ENCODE measurements around the gene CHRM2. TPM values are rescaled to one million over a fixed set of nuclear protein-coding genes. Genes with fewer than 3 reads are reported as not detected.

Gene CHRM2
- total RNA-seq, 1 donor from 2014 or later: 9.4 TPM

DNA sequence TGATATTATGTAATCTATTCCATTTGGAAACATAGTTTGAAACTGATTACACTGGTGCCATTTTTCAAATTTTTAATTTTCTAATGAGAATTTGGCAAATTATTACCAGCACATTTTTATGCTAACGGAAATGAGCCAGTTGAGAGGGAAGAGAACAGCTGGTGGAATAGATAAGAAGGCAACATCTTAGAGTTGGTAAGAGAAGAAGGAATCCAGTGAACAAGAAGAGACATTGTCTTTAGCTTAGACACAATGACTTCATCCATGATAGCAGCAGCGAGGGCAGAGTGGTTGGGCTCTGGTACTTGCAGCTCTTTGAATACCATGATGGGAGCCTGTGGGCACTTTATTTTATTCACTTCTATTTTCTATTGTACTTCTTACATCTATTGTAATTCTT, 89.6 kb downstream of the CHRM2 start:
- DNase-seq: no peak

DNA sequence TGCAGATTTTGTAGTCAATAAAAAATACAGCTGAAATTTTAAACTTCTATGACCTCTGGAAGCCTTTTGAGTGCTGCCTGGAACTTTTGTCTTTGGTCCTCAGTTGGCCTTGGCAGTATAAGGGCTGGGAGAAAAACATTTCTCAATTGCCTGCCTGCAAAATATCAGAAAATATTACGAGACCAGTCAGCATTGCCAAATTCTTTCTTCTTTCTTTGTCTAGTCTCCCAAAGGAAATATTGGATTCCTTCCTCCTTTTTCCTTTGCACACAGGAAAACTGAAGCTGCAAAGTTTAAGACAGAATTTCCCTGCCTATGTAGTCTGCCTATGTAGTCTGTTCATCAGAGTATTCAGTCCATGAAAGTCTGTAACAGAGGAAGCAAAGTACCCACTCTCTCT, 95.9 kb downstream of the CHRM2 start:
- DNase-seq: no peak

DNA sequence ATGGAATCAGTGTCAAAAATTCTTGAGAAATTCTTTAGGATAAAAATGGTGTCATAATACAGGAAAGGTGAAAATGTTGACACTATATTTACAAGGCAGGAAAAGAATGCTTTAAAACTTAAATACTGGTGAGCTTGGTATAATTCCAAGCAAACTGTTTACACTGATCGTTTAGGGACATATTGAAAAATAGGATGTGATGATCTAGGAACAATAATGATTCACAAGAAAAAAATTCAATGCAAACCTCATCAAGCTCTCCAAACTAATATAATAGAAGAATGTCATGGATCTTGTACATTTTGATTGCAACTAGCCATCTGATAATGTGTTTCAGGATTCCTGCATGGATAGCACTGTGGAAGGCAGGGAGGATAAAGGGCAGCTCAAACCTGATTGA, 98.4 kb downstream of the CHRM2 start:
- DNase-seq: no peak

DNA sequence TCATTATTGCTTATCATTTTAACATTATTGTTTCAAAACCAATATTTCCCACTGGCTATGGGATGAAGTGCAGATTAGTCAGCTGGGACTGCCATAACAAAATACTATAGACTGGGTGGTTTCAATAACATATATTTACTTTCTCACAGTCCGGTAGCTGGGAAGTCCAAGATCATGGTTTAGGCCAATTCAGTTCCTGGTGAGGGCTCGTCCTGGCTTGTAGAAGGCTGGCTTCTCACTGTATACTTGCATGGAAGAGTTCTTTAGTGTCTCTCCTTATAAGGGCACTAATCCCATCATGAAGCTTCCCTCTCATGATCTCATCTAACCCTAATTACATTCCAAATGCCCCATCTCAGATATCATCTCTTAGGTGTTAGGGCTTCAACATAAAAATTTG, 101.3 kb downstream of the CHRM2 start:
- DNase-seq: no peak

DNA sequence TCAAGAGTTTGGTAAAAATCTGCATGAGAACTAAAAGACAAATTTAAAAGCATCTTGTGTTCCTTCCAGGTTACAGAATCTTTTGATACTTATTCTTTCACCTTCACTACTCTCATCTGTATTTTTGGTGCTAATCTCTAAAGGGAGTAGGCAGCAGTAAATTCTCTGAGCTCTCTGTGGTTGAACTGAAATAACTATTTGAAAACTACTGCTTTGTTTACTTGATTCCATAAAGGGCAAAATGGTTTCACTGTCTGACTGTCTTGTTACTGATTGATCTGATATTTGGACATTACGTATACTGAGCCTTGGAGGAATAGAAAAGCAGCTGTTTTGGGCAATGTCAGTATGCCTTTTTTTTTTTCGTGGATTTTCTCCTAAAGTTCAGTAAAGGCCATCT, 103.3 kb downstream of the CHRM2 start:
- no peak for DNase-seq

DNA sequence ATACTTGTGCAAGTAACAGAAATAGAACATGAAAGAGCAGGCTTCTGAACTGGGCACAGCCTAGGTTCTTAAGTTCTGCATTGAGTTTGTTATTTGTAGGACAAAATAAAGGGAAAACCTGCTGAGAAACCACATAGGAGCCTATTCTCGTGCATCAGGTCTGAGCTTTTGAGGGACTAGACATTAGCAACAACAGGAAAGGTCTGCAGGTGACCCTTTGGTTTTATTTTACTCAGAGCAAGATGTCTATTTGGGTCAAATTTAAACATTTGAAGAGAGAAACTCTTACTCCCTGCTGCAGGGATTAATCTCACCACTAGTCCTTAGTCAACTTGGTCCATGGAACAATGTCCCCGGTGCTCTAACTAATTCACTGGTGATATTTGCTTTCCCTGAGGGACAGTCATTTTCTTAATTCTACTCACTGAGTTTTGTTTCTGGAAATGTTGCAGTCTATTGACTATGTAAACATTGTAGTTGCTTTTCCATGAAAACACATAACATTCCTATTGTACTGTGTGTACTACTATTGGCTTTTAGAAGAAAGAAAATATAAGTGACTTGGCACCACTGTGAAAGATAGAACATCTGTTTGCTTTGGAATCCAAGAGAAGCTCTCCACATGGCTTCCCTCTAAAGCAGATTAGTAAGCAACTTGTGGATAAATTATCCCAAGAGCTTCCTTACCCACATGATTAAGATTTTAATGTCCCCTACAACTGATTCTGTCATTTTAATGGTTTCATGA, 108.2 kb downstream of the CHRM2 start:
- no peak for DNase-seq

DNA sequence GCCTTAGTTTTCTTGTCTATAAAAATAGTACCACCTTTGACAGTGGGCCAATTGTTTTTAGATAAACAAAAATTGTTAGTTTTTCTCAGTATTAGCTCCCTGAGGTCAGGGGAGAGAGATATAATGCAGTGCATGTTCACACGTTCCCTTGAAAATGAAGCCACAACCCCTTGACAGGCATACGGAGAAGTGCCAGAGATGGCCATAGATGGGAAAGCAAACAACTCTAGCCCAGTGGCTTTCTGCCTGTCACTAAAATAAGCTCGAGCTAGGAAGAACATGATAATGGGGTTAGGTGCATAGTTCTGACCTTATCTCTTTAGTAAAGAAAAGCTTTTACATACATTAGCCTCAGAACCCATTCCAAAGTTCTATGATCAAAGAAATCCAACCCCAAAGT, 124.9 kb downstream of the CHRM2 start:
- DNase-seq: no peak

DNA sequence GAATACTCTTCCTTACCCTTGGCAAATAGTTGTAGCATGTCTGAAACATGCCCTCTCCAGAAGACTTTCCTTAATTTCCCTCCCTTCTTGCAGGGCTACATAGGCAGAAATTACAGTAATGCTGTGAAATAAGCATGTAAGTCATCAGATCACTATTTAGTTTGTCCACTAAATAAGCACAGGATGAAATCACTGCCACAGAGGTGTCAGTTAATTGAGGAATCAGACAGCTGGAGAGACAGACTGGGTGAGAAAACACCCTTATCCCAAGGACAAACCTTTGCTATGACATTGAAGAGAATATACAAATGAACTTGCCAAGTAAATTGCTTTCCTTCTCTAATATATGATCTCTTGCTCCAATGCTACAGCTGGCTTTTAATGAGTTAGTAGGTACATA, 129.3 kb downstream of the CHRM2 start:
- no peak for DNase-seq

DNA sequence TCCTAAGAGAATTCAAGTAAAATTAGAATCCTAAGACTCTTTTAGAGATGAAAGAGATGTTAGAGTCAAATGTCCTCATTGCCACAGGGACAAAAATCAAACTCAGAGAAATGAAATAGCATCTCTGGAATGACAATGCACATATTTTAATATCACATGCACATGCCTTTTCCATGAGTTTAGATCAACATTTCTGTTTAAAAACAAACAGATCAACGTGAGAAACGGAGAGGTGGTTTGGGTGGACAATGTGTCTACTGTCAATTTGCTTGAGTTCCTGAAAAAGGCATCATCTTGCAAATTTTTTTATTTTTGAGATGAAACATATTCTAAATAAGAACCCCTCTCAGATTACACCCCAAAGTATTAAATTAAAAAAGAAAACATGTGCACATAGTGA, 130.0 kb downstream of the CHRM2 start:
- no peak for DNase-seq

DNA sequence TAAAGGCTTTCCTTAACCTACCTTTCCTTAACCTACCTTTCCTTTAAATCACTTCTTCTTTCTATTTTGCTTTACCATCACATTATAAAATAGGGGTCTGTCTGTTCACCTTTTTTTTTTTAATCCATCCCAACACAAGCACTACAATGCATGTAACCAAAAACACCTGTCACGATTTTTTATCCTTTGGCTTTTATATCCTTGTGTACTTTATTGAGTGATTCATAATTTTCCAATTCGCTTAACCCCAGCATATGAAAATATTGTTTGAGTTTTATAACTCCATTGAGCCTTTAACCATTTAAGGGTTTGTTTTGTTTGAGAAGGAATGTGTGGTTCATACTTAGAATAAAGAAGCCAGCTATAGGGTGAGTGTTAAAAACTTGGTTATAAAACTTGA, 132.2 kb downstream of the CHRM2 start:
- DNase-seq: no peak

DNA sequence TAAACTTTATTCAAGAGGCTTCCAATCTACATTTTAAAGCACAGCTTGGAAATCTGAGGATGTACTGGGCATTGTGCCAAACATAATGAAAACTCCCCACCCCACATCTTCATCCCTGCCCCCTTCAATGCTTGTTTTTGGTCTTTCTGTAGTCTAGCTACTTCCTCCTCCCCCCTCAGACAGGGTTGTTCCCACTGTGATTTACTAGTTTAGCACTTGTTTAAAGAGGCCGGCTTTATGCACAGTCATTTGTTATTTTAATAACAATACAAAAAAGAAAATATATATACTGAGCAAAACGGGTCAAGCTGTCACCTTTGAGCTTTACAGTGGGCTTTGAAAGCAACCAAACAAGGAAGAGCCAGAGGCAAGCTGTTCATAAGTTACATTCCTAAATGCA, 132.6 kb downstream of the CHRM2 start:
- DNase-seq: no peak

DNA sequence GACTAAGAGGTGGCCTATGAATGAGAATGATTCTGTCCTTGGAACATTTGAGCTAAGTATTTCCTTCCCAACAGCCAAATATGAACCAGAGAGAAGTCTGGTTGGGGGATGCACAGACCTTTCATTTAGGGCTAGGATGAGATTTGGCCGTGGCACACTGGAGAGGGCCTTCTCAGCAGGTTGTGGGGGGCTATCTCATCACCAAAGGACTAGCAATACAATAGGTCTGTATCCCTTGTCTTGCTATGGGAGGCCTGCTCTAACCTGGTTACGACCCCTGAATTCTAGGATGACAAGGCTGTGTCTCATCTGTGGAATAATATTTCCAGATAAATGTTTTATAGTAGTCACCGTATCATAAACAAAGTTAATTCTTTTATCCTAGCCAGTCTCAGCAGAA, 133.0 kb downstream of the CHRM2 start:
- no peak for DNase-seq

DNA sequence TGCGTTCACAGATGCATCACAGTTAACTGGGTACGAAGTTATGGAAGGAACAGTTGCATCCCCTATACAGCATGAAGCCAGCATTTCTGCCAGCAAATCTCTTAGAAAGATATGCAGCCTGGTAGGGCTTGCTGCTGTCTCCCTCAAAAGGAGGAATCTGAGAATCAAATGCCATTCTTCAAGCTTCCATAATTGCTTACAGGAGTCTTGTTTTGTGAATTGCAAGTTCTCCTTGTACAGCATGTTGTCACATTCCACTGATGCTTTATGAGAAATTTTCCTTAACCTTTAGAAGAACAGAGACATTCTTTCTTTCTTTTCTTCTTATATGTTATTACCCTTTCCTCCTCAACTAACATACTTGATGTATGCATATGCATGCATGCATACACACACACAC, 134.6 kb downstream of the CHRM2 start:
- no peak for DNase-seq

DNA sequence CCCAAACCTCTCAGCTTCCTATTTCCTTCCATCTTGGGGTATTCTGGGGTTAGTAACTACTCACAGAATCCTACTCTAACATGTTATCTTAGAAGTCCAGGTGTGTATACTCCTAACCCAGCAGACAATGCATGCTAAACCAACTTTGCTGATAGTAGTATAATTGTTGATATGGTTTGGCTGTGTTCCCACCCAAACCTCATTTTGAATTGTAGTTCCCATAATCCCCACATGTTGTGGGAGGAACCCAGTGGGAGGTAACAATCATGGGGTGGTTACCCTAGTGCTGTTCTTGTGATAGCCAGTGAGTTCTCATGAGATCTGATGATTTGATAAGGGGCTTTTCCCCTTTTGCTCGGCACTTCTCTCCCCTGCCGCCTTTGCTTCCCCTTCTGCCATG, 135.1 kb downstream of the CHRM2 start:
- DNase-seq: no peak

DNA sequence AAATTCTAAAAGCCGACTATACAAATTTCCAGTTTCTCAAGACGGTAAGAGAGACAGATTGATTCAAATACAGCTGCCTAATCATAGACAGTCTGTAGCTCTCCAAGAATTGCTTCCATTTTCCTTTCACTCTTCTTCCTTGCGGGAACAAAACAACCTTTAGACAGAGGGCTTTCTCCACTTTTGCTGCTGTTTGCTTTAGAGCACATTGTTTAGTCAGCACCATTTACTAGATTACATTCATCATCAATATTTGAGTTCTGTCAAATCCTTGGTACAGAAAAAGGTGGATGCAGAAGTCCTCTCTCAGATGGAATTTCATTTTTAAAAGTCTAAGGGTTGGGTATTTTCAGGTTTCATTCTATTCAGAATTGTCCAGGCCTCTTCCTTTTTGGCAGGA, 137.4 kb downstream of the CHRM2 start:
- no peak for DNase-seq

DNA sequence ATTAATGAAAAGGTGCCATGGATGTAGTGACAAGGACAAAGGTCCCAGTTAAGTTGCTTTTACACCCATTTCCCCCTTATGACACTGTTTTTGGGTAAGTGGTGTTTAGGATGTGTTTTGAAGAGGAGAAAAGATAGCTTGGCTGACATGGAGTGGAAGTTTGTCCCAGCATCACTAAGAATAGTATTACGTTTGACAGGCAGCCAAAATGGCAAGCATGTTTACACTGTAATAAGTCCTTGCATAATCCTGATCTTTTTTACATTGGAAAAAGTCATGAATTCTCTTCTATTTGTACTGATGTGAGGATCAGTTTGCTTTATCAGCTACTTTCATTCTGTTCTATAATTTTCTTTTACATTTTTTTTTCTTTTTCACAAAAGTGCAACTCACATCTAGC, 137.8 kb downstream of the CHRM2 start:
- DNase-seq: no peak

DNA sequence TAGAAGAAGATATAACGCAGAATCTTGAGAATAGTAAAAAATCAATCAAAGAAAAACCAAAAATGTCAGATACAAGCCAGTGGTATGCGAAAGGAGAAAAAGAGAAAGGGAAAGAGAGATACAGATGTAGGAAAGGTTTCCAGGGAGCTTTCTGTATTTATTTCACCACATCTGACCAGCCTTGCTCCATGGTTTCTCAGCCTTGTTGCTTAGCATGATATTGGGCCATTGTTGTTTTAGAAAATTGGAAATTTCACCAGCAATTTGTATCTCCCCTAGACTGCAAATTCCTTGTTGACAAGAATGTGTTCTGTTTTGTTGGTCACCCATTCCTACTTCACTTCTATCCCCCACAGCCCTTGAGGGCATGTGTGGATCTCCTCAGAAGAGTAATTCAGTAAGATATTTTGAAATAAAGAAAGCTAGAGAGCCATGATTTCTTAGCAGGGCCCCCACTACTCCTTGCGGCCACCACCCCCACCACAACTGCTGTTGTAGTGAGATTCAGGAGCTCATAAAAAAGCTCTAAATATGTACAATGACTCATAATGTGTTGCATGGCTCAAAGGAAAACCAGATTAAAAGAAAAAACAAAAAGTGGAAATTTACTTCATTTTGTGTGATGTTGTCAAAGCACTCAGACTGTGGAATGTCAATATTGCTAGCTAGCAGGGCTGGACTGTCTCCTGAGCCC, 138.7 kb downstream of the CHRM2 start:
- DNase-seq: no peak

DNA sequence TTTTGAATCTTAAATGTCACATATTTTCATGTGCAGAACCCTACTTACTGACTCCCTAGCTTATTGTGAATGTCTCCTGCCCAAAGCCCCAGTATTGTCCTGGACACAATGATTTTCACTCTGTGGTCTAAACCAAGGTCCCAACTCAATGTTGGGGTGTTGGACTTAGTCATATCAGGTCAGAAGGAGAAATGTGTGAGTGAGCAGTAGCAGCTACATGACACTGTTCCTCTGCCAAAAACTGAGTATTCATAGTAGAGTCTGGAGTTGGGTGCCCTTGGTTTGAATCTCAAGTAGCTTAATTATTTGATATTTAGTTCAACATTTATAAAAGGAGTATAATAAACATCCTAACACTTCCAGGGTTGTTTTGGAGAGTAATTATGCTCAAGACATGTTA, 141.0 kb downstream of the CHRM2 start:
- DNase-seq: no peak

DNA sequence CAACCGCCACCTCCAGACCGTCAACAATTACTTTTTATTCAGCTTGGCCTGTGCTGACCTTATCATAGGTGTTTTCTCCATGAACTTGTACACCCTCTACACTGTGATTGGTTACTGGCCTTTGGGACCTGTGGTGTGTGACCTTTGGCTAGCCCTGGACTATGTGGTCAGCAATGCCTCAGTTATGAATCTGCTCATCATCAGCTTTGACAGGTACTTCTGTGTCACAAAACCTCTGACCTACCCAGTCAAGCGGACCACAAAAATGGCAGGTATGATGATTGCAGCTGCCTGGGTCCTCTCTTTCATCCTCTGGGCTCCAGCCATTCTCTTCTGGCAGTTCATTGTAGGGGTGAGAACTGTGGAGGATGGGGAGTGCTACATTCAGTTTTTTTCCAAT, 146.6 kb downstream of the CHRM2 start:
- no peak for DNase-seq

DNA sequence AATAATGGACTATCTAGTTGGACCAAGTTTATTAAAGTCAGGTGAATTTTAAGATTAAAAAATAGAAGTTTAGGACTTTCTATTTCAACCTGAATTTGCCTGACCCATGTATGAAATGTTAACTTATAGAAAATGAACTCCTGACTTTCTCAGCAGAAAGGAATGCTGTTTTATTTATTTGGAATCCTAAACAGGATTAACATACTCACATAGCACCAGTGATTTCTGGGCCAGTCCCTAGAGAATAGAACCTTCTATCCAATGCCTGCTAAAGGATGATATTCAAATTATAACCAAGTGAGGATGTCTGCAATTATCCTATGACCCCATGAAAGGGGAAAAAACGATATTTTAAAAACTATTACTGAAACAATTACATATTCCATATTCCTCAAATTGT, 148.8 kb downstream of the CHRM2 start:
- no peak for DNase-seq

DNA sequence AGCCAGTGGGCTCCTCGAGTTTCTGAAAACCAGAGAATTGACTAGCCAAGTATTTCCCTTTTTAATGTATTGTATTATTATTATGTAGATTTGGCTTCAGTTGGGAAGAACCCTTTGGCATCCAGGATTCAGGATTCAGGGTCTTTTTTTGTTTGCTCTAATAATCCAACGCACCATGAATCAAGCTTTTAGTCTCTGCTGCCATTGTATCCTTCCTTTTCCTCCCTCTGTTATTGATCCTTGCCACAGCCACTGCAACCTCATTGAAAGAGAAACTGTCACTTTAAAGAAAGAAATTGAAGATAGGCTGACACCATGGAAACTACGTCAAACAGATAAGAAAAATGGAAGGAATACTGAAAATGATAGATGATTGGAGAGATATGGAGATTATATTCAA, 150.0 kb downstream of the CHRM2 start:
- DNase-seq: no peak

DNA sequence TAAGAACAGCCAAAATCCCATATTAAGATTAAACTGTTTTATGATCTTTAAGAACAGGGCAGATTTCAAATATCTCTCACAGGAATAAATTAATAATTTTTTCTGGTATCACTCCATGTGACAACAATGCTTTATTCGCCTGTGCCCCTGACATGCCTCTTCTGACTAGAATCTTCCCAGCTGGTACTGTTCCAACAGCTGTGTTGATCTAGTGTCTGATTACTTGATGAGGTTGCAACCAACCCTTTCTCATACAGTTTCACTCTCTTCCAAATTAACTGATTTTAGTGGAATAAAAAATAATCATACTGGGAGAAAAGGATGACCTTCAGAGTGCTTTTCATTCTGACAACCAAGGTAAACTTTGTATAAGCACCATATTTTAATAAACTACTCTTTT, 151.9 kb downstream of the CHRM2 start:
- DNase-seq: no peak

DNA sequence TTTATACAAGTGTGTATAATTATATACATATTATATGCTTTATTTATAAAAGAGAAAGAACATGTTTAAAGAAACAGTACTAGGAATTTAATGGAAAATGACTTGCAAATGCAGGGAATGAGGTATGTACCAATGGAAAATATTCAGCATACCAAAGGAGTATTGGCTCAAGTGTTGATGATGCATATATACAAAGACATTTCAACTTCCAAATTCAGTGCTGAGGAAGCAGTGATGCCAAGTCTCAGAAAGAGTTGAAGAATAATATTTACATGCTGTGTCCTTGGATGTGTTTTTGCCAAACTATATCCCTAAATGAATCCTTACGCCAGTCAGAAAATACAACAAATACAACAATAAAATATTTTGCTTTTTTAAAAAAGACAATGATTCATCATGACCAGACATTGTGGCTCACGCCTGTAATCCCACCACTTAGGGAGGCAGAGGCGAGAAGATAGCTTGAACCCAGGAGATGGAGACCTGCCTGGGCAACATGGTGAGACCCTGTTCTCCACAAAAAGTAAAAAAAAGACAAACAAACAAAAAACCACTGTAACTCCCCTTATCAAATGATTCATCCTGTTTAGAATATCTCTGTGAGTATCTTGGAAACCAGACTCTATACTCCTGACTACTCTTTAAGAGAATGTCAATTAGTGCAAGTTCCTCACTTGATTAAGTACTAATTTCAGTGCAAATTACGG, 157.2 kb downstream of the CHRM2 start:
- DNase-seq: no peak

DNA sequence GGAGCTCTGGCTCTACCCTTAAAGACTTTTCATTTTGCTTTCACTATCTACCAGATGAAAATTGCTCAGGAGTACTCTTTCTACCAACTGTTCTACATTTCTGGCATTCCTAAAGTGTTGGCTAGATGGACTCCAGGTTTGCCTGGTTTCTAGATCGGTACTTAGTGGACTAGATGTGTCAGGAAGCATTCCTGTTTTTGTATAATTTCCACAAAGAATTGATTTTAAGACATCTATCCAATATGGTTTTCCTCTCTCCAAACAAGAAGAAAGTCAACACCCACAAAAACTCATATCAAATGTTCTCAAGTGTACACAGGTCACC, 157.7 kb downstream of the CHRM2 start:
- no peak for DNase-seq

All from occipital lobe (tissue), 2 donors.